HG03159 (cell line): ENCODE measurements around the gene EXOSC6.
"Not testable (repeated sequence)": the region's sequence is repeated elsewhere in the genome, so short reads cannot be mapped to it uniquely, and the experiment has no call there.

Source experiments
- ATAC-seq: cut with Tn5 transposase; IDR thresholded peaks from one replicate; pipeline ENCODE4 v1.9.1; 2021; ENCODE audit warnings: mild to moderate bottlenecking, moderate library complexity; ENCODE audit not compliant: unreplicated experiment

The EXOSC6 gene

DNA sequence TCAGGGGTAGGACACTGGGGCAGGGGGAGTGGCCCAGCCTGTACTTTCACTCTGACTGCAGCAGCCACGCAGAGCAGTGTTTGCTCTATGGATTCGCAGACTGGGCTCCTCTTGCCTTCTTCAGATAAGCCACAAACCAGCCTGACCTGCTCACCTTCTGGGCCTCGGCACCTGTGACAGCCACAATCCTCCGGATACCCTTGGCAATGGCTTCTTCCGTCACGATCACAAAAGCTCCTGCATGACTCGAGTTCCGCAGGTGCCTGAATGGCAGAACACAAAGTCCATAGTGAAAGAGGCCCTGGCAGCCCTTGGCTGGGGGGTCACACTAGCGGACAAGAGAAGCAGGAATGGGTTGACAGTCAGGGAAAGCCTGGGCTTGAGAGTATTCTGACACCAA is 3.8 kb upstream of the EXOSC6 start:
- no peak for ATAC-seq

DNA sequence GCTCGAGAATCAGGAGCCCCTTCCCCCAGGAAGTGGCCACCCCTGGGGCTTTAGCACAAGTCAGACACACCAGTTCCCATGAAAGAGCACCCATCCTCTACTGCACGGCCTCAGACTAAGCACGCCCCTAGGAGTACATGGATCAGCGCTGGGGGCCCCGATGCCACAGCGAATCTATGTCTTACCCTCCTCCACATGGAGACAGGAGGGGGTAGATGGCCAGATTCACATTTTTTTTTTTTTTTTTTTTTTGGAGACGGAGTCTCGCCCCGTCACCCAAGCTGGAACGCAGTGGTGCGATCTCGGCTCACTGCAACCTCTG is 3.2 kb upstream of the EXOSC6 start:
- no peak for ATAC-seq

- ATAC-seq = no peak
Observed at GRCh38 chr16:70254180-70254964, 2.6 kb upstream of the EXOSC6 start.

- no peak for ATAC-seq
Observed at GRCh38 chr16:70253291-70254106, 1.8 kb upstream of the EXOSC6 start.

DNA sequence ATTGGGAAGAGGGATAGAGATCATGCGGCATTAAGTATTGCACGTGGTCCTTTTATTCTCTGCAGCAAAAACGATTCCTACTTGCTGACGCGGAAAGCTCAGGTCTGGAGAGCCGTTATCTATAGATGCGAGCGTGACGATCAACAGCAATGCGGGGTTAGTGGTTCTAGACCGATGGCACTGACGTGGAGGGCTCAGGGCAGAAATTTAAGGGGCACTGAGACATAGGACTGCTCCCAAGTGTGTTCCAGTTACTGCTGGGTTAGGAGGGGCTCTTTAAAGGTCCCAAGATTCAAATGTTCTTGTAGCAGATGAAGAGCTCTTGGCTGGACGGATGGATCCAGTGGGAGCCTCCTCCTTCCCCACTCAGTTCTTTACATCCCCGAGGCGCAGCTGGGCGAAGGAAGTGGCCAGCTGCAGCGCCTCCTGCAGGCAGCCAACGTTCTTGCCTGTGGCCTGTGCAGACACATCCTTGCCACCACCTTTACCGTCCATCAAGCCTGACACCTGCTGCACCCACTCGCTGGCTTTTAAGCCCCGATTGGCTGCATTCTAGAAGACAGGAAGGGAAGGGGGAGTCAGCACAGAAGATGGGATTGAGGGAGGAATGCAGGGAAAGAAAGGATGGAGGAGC is 732 bp upstream of the EXOSC6 start:
- ATAC-seq = no peak

- ATAC-seq = peak; percentile 38
Observed at GRCh38 chr16:70250748-70251628, 752 bp downstream of the EXOSC6 start.

GRCh38 chr16:70249697-70250096 is 2.0 kb downstream of the EXOSC6 start:
- not testable (repeated sequence) for ATAC-seq

DNA sequence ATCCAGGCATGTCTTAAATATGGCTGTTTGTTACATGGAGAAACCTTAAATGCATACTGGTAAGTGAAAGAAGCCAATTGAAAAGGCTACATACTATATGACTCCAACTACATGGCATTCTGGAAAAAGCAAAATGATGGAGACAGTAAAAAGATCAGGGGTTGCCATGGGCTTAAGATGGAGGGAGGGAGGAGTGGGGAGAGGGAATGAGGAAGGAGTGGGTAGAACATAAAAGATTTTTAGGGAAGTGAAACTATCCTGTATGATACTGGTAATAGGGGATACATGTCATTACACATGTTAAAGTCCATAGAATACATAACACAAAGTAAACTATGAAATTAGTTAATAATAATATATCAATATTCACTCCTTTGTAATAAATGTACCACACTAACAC is 13.0 kb downstream of the EXOSC6 start:
- ATAC-seq = not testable (repeated sequence)

DNA sequence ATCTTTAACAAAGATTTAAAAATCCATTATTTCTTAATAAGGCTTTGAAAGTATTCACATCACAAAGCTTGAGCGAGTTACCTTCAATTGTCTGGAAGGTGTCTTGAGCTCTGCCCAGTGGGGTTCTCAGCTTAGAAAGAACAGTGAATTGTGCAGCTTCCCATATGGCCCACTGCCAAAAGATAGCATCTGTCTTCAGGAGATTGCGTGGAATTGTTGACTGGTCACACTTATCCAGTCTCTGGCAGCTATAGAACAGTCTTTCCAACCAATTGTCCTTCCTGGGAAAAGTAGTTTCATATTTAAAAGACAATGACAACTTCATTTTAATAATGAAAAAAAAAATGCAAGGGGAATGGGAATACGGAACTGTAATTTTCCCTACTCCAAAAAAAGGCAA is 19.9 kb downstream of the EXOSC6 start:
- not testable (repeated sequence) for ATAC-seq

GRCh38 chr16:70226024-70226423 is 25.7 kb downstream of the EXOSC6 start:
- not testable (repeated sequence) for ATAC-seq

GRCh38 chr16:70225430-70225829 is 26.3 kb downstream of the EXOSC6 start:
- not testable (repeated sequence) for ATAC-seq

GRCh38 chr16:70224645-70225044 is 27.1 kb downstream of the EXOSC6 start:
- ATAC-seq = not testable (repeated sequence)

DNA sequence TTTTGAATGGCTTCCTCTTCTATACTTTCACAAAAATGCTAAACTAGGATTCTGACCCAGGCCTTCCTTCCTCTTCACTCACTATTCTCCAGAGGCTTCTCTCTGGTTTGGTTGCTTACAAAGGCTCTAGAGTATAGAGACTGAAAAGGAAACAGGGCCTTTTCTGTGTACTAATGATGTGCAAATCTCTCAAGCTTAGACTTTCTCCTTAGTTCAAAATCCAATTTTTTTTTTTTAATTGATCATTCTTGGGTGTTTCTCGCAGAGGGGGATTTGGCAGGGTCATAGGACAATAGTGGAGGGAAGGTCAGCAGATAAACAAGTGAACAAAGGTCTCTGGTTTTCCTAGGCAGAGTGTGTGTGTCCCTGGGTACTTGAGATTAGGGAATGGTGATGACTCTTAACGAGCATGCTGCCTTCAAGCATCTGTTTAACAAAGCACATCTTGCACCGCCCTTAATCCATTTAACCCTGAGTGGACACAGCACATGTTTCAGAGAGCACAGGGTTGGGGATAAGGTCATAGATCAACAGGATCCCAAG is 27.7 kb downstream of the EXOSC6 start:
- ATAC-seq = not testable (repeated sequence)

DNA sequence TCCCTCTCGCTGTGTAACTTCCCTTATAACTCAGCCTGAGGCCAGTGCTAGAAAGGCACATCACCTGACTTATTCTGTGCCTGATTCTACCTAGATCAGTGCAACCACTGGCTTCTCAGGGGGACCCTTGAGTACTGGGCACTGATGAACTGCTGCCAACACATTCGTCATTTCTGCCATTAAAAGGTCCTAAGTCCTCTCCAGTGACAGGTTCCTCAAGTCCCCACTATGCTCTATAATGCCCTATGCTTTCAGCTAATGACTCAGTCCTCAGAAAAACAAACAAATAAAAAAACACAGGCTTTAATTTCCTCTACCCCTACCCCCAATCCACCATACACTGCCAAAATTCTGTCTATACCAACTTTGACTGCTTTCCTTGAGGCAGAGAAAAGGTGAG is 28.5 kb downstream of the EXOSC6 start:
- ATAC-seq = not testable (repeated sequence)

- ATAC-seq = not testable (repeated sequence)
Observed at GRCh38 chr16:70222574-70222973, 29.2 kb downstream of the EXOSC6 start.

GRCh38 chr16:70218586-70218985 is 33.2 kb downstream of the EXOSC6 start:
- ATAC-seq = not testable (repeated sequence)

- not testable (repeated sequence) for ATAC-seq
Observed at GRCh38 chr16:70206382-70206781, 45.4 kb downstream of the EXOSC6 start.

DNA sequence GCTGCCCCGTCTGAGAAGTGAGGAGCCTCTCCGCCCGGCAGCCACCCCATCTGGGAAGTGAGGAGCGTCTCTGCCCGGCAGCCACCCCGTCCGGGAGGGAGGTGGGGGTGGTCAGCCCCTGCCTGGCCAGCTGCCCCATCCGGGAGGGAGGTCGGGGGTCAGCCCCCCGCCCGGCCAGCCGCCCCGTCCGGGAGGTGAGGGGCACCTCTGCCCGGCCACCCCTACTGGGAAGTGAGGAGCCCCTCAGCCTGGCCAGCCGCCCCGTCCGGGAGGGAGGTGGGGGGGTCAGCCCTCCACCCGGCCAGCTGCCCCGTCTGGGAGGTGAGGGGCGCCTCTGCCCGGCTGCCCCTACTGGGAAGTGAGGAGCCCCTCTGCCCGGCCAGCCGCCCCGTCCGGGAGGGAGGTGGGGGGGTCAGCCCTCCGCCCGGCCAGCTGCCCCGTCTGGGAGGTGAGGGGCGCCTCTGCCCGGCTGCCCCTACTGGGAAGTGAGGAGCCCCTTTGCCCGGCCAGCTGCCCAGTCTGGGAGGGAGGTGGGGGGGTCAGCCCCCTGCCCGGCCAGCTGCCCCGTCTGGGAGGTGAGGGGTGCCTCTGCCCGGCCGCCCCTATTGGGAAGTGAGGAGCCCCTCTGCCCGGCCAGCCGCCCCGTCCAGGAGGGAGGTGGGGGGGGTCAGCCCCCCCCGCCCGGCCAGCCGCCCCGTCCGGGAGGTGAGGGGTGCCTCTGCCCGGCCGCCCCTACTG is 46.9 kb downstream of the EXOSC6 start:
- ATAC-seq = not testable (repeated sequence)

GRCh38 chr16:70204010-70204409 is 47.7 kb downstream of the EXOSC6 start:
- not testable (repeated sequence) for ATAC-seq

DNA sequence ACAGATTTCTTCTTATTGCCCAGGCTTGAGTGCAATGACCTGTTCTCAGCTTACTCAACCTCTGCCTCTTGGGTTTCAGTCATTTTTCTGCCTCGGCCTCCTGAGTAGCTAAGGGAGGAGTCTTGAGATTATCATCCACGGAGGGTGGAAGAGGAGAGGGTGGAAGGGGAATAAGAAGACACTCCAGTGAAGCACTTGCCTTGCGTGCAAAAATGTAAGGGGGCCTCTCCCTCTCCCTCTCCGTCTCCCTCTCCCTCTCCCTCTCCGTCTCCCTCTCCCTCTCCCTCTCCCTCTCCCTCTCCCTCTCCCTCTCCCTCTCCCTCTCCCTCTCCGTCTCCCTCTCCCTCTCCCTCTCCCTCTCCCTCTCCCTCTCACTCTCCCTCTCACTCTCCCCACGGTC is 48.2 kb downstream of the EXOSC6 start:
- ATAC-seq = not testable (repeated sequence)
